Ishikawa (cell line): ENCODE measurements around the gene IL1RN.

Experiments used
- EGR1 ChIP-seq: IDR thresholded peaks from 2 replicates; pipeline ENCODE4 v1.6.1; 2012
- EP300 ChIP-seq: IDR thresholded peaks from 2 replicates; pipeline ENCODE4 v1.6.1; 2012; ENCODE audit warnings: borderline replicate concordance
- NFIC ChIP-seq: IDR thresholded peaks from 2 replicates; pipeline ENCODE4 v1.6.1; 2012
- TCF12 ChIP-seq: IDR thresholded peaks from 2 replicates; pipeline ENCODE4 v1.6.1; 2012; ENCODE audit warnings: low read depth

DNA sequence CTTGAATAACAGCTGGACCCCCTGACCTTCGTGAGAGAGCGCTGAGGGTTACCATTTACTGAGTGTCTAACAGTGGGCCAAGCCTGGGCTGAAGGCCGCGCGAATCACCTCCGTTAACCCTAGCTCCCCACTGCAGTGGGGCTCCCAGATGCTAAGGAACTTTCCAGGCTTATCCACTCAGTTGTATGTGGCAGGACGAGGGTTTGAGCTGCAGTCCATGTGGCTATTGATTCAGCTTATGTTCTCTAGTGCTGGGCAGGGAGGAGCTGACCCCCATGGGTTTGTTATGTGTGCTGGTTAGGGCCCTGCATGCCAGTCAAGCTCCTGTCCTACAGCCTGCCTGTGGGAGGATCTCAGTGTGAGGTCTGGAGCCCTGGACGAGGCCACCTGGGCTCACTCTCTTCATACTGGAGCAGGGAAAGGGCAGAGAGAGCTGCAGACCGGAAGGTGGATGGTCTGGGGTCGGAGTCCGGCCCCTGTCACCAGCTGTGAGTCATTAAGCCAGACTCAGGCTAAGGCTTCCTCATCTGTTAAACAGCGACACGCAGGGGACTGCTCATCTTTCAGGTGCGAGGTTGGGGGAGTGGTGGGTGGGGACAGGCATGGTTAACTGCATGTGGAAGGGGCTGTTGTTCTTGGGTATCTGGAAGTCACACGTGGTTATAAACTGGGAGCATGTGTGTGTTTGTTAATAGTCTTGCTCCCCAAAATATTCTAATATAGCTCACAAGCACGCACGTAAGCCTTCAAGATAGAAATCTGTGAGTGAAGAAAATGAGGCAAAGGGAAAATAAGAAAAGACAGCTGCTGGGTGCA is 52.9 kb downstream of the IL1RN start:
- TF ChIP-seq EP300: no peak
- TF ChIP-seq EGR1: no peak
- no peak for TF ChIP-seq NFIC
- TF ChIP-seq TCF12: no peak
